ENCODE measurements around the gene C11orf91. TPM values are rescaled to one million over a fixed set of nuclear protein-coding genes. Genes with fewer than 3 reads are reported as not detected.
"Not testable (repeated sequence)": the region's sequence is repeated elsewhere in the genome, so short reads cannot be mapped to it uniquely, and the experiment has no call there.

C11orf91 gene
- 0.26 TPM for total RNA-seq

DNA sequence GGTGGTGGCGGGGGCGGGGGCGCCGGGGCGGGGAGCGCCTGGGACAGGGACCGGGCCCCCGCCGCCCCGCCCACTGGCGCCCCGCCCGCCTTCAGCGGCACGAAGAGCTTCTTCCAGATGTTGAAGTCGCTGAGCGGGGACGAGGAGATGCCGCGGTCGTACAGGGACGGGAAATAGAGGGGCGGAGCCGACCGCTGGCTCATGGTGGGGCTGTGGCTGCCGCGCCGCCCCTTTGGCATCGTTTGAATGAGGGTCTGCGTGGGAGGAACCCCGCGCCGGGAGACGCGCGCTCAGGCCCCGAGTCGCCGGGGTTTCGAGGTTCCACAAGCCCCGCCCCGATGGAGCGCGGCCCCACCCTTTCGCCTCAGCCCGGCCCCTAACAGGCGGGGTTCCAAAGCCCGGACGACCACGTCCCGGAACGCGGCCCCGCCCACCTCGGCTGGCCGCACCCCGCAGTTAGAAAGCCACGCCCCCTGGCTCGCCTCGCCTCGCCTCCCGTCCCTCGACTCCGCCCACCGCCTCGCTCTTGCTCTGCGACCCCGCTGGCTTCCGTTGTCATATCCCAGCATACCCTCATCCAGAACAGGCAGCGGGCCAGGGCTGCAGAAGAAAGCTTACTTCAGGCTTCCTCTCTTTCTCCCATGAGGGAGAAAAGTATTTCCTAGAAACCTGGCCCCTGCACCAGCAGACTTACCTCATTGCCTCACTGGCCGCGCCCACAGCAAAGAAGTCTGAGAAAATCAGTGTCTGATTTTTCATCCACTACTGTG lies at the start of gene C11orf91:
TSS of gene C11orf91 (minus strand) at position 325 of the 770 bp plus-strand sequence. CDS start at position 239, 86 bp downstream.
- peak; percentile 97 for DNase-seq (ENCODE audit: low spot score)

GRCh38 chr11:33747979-33748378 lies 47.4 kb upstream of the C11orf91 start:
- DNase-seq (ENCODE audit: low spot score), result no peak

GRCh38 chr11:33743291-33743690 lies 42.7 kb upstream of the C11orf91 start:
- DNase-seq (ENCODE audit: low spot score), result no peak

- DNase-seq (ENCODE audit: low spot score), result no peak
Observed at GRCh38 chr11:33742249-33742851, 41.7 kb upstream of the C11orf91 start.

DNA sequence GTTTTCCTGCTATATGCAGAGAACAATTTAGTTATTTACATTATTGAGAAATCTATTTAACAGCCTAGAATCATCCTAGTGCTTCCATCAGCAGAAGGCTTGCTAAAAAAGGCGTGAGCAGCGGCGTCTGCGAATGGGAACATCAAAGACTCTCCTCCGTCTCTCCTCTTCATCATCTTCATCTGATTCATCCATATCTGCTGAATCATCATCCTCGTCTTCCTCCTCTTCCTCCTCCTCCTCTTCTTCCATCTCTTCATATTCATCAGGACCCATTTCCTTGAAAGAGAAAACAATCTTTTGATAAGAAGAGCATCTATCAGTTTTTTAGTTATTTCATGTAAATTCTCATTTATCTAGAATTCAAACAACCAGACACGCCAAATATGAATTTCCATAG lies 41.2 kb upstream of the C11orf91 start:
- DNase-seq (ENCODE audit: low spot score), result no peak

DNA sequence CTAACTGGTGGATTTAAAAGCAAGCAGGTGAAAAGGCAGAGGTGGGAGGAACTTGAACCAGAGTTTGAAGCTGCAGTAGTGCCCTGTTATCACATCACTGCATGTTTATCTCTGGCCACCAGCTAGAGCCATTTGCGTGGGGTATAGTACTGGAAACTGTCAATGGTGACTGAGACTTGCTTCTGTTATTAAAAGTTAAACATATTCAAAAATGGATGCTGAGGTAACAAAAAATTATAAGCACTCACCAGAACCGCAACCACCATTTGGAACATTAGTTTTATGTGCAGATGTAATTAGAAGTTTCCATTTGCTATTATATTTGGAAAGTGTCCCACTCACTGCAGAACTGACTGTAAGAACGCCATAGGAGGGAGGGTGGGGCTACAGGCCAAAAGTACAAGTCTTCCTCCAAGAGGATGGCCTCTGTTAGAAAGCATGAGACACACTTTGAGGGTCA lies 36.8 kb upstream of the C11orf91 start:
- no peak for DNase-seq (ENCODE audit: low spot score)

DNA sequence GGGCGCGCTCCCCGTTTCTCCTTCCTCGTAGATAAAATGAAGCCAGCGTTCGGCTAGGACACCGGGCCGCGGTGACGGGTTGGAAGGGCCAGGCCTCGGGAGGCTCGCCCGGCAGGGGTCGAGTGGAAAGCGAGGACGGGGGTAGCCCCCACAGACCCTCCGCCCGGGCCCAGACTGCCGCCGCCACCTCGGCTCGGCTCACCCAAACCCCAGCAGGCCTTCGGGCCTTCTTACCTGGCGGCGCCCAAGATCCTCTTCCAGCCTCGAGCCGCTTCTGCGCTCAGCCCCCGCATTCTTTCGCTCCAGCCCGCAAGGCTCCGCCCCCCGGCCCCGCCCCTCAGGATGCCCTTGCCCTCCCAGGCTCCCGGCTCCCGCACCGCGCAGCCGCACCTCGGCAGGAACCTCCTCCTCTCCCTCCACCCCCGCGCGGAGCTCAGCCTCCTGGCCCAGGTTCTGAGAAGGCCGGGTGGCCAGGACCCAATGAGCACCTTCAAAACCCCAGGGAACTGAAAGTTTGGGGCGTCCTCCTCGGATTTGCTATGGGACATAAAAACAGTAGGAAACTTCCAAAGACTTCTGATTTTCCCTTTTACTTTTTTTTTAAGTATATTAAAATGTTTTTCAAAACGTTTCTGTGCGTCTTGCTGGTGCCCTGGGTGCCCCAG lies 35.7 kb upstream of the C11orf91 start, which contains the start of gene CD59:
TSS of gene CD59 (minus strand) at position 276 of the 665 bp plus-strand sequence. CDS start 13,978 bp downstream, outside the sequence.
- DNase-seq (ENCODE audit: low spot score), result peak; percentile 95

DNA sequence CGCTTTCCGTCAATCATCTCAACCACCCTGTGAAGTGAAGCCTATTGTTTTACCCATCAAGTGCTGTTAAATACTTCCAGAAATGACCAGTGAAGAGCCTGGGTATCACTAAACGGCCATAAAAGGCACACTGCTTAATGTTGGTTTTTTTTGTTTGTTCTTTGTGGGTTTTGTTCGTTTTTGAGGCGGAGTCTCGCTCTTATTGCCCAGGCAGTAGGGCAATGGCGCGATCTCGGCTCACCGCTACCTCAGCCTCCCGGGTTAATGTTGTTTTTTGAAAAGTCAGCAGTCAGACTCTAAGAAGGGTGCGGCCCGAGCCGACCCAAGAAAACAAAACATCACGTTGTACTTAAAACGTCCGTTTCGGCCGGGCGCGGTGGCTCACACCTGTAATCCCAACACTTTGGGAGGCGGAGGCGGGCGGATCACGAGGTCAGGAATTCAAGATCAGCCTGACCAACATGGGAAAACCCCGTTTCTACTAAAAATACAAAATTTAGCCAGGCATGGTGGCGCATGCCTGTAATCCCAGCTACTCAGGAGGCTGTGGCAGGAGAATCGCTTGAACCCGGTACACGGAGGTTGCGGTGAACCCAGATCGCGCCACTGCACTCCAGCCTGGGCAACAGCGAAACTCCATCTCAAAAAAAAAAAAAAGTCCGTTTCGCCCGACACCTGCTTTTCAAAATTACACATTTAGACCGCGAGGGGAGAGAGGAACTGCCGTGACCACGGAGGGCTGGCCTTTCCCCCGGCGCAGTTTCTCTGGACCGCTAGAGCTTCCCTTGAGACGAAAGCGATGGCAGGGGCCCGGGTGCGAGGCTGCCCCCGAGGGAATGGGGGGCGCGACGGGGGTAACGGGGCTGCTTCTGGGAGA lies 34.9 kb upstream of the C11orf91 start:
- DNase-seq (ENCODE audit: low spot score), result no peak

- DNase-seq (ENCODE audit: low spot score), result no peak
Observed at GRCh38 chr11:33734441-33735270, 34.0 kb upstream of the C11orf91 start.

DNA sequence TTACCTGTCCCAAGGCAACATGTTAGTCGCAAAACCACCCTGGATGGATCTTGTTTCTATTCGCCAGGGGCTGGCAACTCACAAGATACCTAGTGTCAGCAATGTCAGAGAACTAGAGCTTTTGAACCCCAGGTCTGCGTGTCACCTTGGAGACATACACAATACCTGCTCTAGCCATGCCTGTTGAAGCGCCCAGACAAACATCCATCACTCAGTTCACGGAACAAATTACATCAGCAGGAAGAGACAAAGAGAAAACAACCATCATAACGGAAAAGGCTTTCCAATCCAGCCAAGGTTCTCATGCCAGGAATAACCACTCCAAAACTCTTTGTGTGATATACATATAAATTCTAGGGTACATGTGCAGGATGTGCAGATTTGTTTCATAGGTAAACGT lies 33.4 kb upstream of the C11orf91 start:
- DNase-seq (ENCODE audit: low spot score), result no peak

DNA sequence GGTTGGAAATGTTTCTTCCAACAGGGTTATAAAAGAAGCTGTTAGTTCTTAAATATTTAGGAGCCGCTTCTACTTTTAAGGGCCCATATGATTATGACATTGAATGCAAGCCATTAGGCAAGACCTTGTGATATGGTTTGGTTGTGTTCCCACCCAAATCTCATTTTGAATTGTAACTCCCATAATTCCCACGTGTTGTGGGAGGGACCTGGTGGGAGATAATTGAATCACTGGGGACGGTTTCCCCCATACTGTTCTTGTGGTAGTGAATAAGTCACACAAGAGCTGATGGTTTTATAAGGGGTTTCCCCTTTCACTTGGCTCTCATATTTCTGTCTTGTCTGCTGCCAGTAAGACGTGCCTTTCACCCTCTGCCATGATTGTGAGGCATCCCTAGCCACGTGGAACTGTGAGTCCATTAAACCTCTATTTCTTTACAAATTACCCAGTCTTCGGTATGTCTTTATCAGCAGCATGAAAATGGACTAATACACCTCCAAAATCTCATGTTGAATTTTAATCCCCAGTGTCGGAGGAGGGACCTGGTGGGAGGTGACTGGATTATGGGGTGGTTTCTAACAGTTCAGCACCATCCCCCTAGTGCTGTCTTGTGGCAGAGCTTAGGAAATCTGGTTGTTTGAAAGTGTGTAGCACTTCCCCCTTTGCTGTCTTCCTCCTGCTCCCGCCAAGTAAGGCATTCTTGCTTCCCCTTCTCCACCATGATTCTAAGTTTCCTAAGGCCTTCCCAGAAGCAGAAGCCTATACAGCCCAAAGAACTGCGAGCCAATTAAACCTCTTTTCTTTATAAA lies 31.3 kb upstream of the C11orf91 start:
- no peak for DNase-seq (ENCODE audit: low spot score)

DNA sequence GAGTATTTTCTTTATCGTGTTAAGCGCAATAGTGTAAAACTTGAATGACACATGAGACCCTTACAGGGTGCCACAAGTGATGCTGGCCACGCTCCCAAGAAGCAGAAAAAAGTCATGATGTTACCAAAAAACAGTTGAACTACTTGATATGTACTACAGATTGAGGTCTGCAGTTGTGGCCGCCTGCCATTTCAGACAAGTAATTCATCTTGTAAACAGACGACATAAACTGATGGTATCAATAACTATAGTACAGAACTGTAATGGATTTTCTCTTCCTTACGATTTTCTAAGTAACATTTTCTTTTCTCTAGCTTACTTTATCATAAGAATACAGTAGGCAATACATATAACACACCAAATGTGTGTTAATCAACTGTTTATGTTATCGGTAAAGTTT lies 30.1 kb upstream of the C11orf91 start:
- DNase-seq (ENCODE audit: low spot score), result no peak

- DNase-seq (ENCODE audit: low spot score), result not testable (repeated sequence)
Observed at GRCh38 chr11:33729072-33729664, 28.5 kb upstream of the C11orf91 start.

DNA sequence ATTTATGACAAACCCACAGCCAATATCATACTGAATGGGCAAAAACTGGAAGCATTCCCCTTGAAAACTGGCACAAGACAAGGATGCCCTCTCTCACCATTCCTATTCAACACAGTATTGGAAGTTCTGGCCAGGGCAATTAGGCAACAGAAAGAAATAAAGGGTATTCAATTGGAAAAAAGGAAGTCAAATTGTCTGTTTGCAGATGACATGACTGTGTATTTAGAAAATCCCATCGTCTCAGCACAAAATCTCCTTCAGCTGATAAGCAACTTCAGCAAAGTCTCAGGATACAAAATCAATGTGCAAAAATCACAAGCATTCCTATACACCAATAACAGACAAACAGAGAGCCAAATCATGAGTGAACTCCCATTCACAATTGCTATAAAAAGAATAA lies 26.9 kb upstream of the C11orf91 start:
- not testable (repeated sequence) for DNase-seq (ENCODE audit: low spot score)

- no peak for DNase-seq (ENCODE audit: low spot score)
Observed at GRCh38 chr11:33725496-33725895, 24.9 kb upstream of the C11orf91 start.

- peak; percentile 62 for DNase-seq (ENCODE audit: low spot score)
Observed at GRCh38 chr11:33724644-33725035, 24.0 kb upstream of the C11orf91 start.

GRCh38 chr11:33723238-33723881 lies 22.7 kb upstream of the C11orf91 start:
- no peak for DNase-seq (ENCODE audit: low spot score)

DNA sequence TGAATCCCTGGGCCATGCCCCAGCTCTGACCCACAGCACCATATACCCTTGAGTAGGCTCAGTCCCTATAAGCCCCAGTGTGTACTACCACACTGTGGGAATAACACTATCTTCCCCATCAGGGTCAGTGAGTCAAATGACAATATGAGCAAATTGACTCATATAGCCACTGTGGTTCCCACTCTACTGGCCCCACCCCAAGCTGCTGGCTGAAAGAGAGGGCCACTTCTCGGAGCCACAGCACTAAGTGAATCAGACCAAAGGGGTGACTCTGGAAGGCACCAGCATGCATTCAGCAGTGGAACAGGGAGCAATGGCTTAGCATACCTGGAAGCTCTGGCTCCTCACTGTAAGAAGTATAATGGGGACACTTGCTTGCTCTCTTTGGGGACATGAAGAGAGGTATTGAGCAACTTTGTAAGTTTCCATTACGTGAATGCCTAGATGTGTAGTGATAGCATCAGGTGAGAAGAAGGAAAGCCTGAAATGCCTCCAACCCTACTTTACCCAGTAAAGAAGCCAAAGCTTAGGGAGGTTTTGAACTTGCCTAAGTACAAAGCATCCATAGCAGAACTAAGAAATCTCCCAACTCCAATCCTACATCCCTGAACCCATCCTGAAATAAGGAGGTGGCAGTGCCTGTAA lies 22.1 kb upstream of the C11orf91 start:
- DNase-seq (ENCODE audit: low spot score), result no peak

All from mucosa of gallbladder (tissue), 1 donor.